NCI-H748 (cell line): ENCODE measurements around the gene MAB21L1.

Experiments used
- DNase-seq: peaks from one replicate; lab custom pipeline; 2025; ENCODE audit not compliant: unreplicated experiment; lab: John Stamatoyannopoulos, UW

The MAB21L1 gene

GRCh38 chr13:35480346-35480745, 3.9 kb upstream of the MAB21L1 start:
- no peak for DNase-seq

GRCh38 chr13:35479706-35480105, 3.2 kb upstream of the MAB21L1 start:
- DNase-seq, result no peak

DNA sequence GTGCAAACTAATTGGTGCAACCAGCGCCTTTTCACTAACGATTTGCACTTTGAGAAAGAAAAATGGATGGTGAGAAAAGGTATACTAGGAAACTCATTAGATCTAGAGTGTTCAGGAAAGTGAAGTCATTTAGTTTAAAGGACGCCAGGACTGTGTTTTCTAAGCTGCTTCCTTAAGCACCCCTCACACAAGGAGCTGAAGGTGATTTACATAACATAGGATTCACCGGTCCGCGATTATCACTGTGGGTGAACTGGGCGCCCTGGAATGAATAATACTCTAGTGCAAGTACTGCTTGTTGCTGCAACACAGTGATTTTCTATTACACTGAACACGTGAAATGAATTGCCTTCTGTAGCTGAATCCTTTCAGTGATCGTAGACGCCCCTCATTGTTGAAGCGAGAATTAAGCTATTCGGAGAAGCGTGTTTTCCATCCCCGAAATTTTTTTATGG, 2.6 kb upstream of the MAB21L1 start:
- DNase-seq, result no peak

DNA sequence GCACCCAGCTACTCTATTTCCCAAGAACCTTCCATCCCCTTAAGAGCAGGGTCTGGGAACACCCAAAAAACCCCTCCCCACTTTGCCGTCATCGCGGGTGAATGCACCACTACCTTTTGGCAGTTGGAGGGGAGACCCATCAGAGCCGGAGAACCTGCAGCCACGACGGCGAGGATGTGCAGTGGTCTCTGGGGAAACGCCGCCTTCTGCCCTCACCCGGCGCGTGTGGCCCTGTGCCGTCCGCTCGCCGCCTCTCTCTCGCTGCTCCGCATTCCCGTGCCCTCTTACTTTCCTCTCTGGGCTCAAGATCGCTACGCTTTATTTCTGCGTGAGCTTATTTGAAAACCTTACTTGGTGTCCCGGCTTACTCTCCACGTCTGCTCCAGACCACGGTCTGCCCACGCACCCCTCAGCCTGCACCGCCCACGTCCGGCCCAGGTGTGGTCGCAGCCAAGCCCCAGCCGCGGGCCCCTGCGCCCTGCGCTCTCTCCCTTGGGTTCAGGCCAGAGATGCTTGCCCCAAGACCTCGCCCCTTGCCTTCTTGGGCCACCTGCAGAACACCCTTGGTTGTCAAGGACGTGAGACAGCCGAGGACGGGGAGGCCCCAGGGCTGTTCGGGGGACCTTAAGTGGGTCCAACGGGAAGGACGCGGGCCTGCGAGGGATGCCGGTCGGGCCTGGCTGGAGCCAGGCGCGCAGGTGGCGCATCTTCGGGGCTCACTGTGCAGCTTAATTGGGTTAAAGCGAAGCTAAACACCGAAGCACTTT, 2.0 kb upstream of the MAB21L1 start:
- no peak for DNase-seq

GRCh38 chr13:35477386-35477946, 977 bp upstream of the MAB21L1 start:
- DNase-seq, result no peak

DNA sequence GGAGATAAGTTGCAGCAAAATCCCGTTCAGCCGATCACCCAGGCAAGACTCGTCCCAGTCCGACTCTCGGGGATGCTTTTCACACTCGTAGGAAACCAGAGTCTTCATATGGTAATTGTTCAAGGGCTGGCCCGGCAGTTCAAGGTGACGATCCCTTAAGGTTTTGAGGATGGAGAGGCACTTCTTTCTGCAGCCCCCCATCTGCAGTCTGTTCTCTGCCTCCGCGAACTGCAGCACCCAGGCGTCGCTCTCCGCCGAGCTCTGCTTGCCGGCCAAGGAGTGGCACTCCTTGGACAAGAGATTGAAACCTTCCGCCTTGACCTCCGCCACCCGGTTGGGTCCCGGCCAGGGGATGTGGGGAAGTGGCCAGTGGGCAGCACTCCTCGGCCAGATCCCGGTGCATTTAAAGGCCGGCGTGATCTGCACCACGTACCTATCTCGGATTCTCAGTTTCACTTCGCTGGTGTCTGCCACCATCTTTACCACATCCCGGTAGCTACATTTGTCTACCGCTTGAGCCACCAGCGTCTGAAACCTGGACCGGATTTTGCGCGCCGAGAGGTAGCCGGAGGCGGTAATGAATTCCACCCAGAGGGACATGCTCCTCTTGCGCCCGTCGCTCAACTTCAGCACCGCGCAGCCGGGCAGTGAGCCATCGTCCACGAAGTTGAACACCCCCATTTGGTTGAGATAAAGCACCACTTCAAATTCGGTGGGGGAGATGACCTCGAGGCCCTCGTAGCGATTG, 1.1 kb downstream of the MAB21L1 start:
- no peak for DNase-seq

DNA sequence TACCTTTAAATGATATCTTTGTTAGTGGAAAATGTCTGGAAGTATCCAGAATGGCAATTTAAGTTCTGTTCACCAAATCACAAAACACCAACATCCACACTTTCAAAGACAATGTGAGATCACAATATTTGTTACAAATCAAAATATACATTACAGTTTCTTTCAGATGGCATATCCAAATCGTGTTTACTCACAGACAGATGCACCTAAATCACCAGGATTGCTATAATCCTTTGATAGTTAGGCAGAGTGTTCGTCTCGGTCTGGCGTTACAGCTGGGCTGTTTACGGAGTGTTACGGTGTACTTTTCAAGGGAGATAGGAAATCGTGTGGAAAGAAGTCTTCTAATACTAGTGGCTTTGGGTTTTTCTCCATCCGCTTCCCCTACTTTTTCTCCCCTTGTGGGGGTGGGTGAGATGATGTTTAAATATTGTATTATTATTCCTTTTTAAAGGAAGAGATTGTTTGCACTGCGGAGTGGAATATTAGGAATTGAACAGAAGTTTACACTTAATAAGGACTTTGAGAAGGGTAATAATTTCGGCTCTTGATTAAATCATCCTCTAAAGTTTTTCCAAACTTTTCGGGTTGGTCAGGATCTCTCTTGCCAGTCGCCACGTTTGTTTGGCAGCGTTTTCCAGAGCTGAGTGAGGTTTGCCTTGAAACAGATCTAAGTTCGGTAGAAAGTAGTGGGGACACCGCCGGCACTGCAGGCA, 1.8 kb downstream of the MAB21L1 start:
- no peak for DNase-seq

- DNase-seq, result no peak
Observed at GRCh38 chr13:35473802-35474201, 2.7 kb downstream of the MAB21L1 start.

- DNase-seq, result no peak
Observed at GRCh38 chr13:35473206-35473775, 3.2 kb downstream of the MAB21L1 start.

GRCh38 chr13:35472323-35472881, 4.1 kb downstream of the MAB21L1 start:
- no peak for DNase-seq

- no peak for DNase-seq
Observed at GRCh38 chr13:35471706-35472322, 4.7 kb downstream of the MAB21L1 start.

GRCh38 chr13:35470671-35471661, 5.5 kb downstream of the MAB21L1 start:
- DNase-seq, result no peak

DNA sequence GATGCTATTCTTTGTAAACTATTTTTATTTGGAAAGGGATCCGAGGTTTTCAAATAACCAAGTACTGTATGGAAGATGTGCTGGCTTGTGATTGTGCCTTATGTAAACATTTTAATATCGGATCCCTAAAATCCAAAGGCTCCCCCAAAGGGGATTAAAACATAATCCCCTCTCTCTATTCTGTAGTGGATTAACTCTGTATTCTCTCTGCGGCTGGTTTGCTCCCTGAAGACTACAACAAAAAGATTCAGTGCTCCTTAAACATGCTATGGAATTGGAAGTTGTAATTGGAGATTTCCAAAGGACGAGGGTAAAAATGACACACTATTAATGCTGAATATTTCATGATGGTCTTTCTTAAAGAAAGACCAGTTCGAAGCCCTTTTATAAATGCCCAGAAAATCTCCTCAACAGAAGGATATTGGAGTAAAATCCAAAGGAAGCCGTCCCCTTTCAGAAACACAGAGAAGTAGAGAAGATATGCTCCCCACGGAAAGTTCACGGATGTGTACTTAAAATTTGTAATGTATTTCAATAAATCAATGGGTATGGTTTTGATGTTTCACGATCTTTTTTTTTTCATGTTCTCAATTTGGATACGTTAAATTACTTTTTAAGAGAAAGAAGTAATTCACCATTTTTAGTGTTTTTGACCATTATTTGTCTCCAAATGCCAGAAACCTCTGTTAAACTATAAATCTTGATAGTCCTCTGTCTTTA, 6.5 kb downstream of the MAB21L1 start:
- no peak for DNase-seq

- no peak for DNase-seq
Observed at GRCh38 chr13:35468195-35468594, 8.3 kb downstream of the MAB21L1 start.

- no peak for DNase-seq
Observed at GRCh38 chr13:35465371-35465770, 11.1 kb downstream of the MAB21L1 start.

DNA sequence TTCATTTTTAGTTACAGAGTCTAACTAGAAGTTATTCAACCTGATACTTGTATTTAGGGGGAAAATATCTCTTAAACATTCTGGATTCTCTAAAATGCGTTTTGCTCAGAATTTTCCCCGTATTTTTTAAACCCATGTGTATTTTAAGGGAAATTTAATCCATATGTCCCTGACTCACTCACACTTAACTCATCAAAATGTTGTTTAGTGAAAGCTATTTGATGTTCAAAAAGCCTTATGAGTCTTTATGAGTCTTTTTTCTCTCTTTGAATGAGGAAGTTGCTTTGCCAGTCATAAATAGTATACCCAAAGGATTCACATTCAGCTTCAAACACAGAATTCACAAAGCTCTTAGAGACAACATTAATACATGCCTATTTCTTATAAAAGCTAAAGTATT, 16.4 kb downstream of the MAB21L1 start:
- no peak for DNase-seq

GRCh38 chr13:35457258-35457657, 19.2 kb downstream of the MAB21L1 start:
- no peak for DNase-seq

- no peak for DNase-seq
Observed at GRCh38 chr13:35455022-35455421, 21.5 kb downstream of the MAB21L1 start.

DNA sequence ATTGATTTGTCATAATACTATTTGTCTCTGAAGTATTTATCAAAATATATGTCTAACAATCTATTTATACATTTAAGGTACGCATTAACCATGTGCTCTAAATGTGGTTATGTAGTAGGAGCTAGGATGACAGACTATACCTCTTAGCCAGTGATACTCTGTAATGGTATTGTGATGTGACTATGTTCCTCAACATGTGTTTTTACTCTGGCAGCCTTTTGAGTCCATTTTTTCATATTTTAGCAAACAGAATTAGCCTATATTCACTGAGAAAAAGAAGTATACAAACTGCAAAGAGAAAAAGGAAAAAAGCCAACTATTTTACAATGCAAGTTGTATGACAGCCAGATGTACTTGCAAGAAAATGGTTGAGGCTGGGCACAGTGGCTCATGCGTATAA, 26.7 kb downstream of the MAB21L1 start:
- no peak for DNase-seq
